ENCODE measurements around the gene CAP1. TPM values are rescaled to one million over a fixed set of nuclear protein-coding genes. Genes with fewer than 3 reads are reported as not detected.
A peak's percentile ranks its signal among the peaks of the same experiment; 100 is the strongest.

CAP1 gene
- total and polyA plus RNA-seq, 2 donors (not counting 3 experiments of a cell fraction or from before 2014, with no cell fraction given): 191 to 427 TPM

DNA sequence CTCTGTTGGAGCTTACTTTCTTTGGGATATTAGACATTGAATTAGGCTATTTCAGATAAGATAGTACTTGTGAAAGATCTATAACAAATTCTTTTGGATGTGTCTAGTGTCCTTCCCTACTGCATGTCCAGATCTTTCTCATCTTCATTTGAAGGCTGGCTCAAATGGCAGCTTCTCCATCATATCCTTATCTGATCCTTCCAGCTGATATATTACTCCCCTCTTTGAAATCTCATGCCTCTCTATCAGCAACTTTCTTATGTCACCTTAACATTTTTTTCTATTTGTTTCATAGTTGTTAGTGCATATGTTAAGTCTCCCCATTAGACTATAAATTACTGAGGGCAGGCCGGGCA lies 17.5 kb downstream of the CAP1 start:
- Histone ChIP-seq H3K9ac (replicated peaks; ENCODE audit: extremely low read depth, insufficient read depth, low read length) (no peak overlapping the region), H3K4me1 (ENCODE audit: control insufficient read depth, extremely low read depth, insufficient read depth, low read length) (peaks cover 48% of the 10 kb centered on the region), H2AFZ (ENCODE audit: low read depth, low read length) (no peak overlapping the region), H3K27ac (ENCODE audit: insufficient read depth, low read depth, low read length) (no peak overlapping the region), H3K79me2 (ENCODE audit: control insufficient read depth, insufficient read depth, low read length) (peaks cover 80% of the 10 kb centered on the region), H4K20me1 (replicated peaks; ENCODE audit: control insufficient read depth, extremely low read depth, insufficient read depth, low read length) (peaks cover 5% of the 10 kb centered on the region), H3K4me2 (ENCODE audit: insufficient read depth, low read length) (peak overlapping the region; percentile 84), H3K27me3 (ENCODE audit: control insufficient read depth in 2 of 2, insufficient read depth in 2 of 2, low read length in 2 of 2) (no peaks in the 10 kb centered on the region), H3K9me3 (replicated peaks; ENCODE audit: control insufficient read depth, insufficient read depth, low read length) (no peaks in the 10 kb centered on the region), H3K4me3 (replicated peaks in 1 of 3; ENCODE audit: insufficient read depth in 1 of 3, low read depth in 1 of 3, low read length in 3 of 3) (no peak overlapping the region), H3K36me3 (ENCODE audit: control insufficient read depth in 2 of 2, extremely low read depth in 1 of 2, insufficient read depth in 2 of 2, low read length in 2 of 2) (peaks cover 7 to 16% of the 10 kb centered on the region in 2 experiments), H3K9me1 (replicated peaks; ENCODE audit: control insufficient read depth, extremely low read depth, insufficient read depth, low read length) (no peaks in the 10 kb centered on the region)
- TF ChIP-seq EZH2 (IDR thresholded peaks at IDR 0.05; ENCODE audit: borderline replicate concordance, low read depth, low read length, severe bottlenecking): no peak
- TF ChIP-seq JUN (IDR thresholded peaks at IDR 0.05; ENCODE audit: borderline replicate concordance, insufficient read depth, insufficient read length, low read depth): no peak
- TF ChIP-seq, protein P1, sequence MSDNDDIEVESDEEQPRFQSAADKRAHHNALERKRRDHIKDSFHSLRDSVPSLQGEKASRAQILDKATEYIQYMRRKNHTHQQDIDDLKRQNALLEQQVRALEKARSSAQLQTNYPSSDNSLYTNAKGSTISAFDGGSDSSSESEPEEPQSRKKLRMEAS (IDR thresholded peaks at IDR 0.05; ENCODE audit: insufficient read depth, insufficient read length): no peak
- TF ChIP-seq, protein P2, sequence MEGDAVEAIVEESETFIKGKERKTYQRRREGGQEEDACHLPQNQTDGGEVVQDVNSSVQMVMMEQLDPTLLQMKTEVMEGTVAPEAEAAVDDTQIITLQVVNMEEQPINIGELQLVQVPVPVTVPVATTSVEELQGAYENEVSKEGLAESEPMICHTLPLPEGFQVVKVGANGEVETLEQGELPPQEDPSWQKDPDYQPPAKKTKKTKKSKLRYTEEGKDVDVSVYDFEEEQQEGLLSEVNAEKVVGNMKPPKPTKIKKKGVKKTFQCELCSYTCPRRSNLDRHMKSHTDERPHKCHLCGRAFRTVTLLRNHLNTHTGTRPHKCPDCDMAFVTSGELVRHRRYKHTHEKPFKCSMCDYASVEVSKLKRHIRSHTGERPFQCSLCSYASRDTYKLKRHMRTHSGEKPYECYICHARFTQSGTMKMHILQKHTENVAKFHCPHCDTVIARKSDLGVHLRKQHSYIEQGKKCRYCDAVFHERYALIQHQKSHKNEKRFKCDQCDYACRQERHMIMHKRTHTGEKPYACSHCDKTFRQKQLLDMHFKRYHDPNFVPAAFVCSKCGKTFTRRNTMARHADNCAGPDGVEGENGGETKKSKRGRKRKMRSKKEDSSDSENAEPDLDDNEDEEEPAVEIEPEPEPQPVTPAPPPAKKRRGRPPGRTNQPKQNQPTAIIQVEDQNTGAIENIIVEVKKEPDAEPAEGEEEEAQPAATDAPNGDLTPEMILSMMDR (IDR thresholded peaks at IDR 0.05; ENCODE audit: extremely low read depth in 1 of 2, insufficient read depth in 1 of 2, low read depth in 1 of 2, low read length in 2 of 2): no peak
- TF ChIP-seq FOS (IDR thresholded peaks at IDR 0.05; ENCODE audit: borderline replicate concordance, insufficient read depth, low read length): no peak
- no peak for TF ChIP-seq GATA2 (IDR thresholded peaks at IDR 0.05; ENCODE audit: insufficient read depth, insufficient read length, low read depth, low read length)
- TF ChIP-seq POLR2A (IDR thresholded peaks at IDR 0.05; ENCODE audit: low read depth, low read length): no peak
- TF ChIP-seq POLR2AphosphoS5 (IDR thresholded peaks at IDR 0.05; ENCODE audit: insufficient read depth, low read depth, low read length): no peak
- no peak for TF ChIP-seq MYC (IDR thresholded peaks at IDR 0.05; ENCODE audit: low read depth, low read length)
- CTCF ChIA-PET: interaction anchor here (0.6 to 2.2 kb wide), 5 partner anchors 16 to 280 kb away, joined by 3 to 6 read pairs (median 3); no protein-coding TSS in a partner anchor
- intact Hi-C loops (cut with micrococcal nuclease) (no loop called here), dilution Hi-C loops (cut with MboI; ENCODE audit: extremely low pct_ligation_motif_present, low sequenced_read_pairs) (no loop called here)
- no peak for DNase-seq (ENCODE audit: low read depth, low spot score)
- no peak for FAIRE-seq
- no TSS peak for BruUV-seq (replicated peaks)
- POLR2A ChIA-PET: no interaction called here
